GM13977 (cell line): ENCODE results near the gene SSC4D.

ENCODE experiments used
- DNase-seq: peaks from one replicate; pipeline ENCODE4 v3.0.0; 2012; ENCODE audit warnings: low spot score
- in situ Hi-C: fragments of 300-500 bp; cut with MboI; formaldehyde crosslinking; loops from one replicate; pipeline ENCODE4 v1.12.0; 2022; ENCODE audit warnings: low sequenced_read_pairs, low pct_unique_long_range_greater_than_20kb, mixed read lengths, inconsistent platforms; ENCODE audit not compliant: unreplicated experiment
- TF ChIP-seq, protein P1 (sequence below): IDR thresholded peaks from 2 replicates; pipeline ENCODE4 v1.5.1; 2012; ENCODE audit warnings: mild to moderate bottlenecking, control low read depth; ENCODE audit not compliant: insufficient read depth; ENCODE audit errors: extremely low read depth, missing control alignments

SSC4D gene

DNA sequence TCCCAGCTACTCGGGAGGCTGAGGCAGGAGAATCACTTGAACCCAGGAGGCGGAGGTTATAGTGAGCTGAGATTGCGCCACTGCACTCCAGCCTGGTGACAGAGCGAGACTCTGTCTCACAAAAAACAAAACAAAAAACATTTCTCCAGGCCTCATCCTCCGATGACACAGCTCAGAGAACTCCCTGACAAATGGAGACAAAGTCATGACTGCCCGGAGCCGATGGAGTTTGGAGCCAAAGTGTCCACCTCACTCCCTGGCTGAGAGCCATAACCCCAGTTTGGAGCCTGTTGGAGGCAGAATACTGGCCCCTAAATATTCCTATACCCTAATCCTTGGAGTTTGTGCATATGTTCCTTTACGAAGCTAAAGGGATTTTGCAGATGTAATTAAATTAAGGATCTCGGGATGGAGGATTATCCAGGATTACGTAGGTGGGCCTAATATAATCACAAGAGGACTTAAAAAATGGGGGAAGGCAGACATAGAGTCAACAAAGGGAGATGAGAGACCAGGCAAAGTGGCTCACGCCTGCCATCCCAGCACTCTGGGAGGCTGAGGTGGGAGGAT lies 22.7 kb downstream of the SSC4D start:
- DNase-seq: no peak

DNA sequence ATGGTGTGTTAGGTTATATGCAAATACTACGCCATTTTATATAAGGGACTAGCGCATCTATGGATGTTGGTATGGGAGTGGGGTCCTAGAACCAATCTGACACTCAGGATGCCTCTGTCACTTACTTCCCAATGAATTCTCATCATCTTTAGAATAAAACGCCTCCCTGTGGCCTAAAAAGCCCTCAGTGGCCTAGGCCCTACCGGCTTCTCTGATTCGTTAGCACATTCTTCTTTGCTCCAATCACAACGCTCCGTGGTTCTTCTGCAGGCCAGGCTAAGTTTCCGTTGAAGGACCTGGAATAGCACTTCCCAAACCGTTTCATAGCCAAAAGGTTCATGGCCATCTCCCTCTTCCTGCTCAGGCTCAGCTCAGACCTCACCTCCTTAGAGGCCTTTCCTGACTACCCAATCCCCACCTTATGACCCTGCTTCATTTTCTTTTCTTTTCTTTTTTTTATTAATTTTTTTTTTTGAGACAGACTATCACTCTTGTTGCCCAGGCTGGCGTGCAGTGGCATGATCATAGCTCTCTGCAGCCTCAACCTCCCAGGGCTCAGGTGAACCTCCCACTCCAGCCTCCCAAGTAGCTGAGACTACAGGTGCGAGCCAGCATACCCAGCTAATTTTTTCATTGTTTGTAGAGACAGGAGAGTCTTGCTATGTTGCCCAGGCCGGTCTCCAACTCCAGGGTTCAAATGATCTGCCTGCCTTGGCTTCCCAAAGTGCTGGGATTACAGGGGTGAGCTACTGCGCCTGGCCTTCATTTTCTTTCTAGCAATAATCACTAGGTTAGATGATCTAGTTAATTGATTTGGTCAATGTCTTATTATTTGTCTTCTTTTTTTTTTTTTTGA lies 26.2 kb downstream of the SSC4D start:
- DNase-seq: no peak
- TF ChIP-seq, protein P1, sequence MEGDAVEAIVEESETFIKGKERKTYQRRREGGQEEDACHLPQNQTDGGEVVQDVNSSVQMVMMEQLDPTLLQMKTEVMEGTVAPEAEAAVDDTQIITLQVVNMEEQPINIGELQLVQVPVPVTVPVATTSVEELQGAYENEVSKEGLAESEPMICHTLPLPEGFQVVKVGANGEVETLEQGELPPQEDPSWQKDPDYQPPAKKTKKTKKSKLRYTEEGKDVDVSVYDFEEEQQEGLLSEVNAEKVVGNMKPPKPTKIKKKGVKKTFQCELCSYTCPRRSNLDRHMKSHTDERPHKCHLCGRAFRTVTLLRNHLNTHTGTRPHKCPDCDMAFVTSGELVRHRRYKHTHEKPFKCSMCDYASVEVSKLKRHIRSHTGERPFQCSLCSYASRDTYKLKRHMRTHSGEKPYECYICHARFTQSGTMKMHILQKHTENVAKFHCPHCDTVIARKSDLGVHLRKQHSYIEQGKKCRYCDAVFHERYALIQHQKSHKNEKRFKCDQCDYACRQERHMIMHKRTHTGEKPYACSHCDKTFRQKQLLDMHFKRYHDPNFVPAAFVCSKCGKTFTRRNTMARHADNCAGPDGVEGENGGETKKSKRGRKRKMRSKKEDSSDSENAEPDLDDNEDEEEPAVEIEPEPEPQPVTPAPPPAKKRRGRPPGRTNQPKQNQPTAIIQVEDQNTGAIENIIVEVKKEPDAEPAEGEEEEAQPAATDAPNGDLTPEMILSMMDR: no peak
- in situ Hi-C loops: no loop called here

More for the DNA sequence above, 22.7 kb downstream of the SSC4D start:
- TF ChIP-seq, protein P1: no peak
- in situ Hi-C loops: no loop called here

DNA sequence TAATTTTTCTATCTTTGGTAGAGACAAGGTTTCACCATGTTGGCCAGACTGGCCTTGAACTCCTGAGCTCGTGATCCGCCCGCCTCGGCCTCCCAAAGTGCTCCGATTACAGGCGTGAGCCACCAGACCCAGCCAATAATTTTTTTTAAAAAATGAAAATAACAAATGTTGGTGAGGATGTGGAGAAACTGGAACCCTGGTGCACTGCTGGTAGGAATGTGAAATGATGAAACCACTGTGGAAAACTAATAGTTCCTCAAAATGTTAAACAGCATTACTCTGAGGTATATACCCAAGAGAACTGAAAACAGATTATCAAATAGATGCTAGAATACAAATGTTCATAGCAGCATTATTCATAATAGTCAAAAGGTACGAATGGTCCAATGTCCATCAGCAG lies 27.7 kb downstream of the SSC4D start:
- in situ Hi-C loops: no loop called here
- TF ChIP-seq, protein P1: no peak
- DNase-seq: no peak

DNA sequence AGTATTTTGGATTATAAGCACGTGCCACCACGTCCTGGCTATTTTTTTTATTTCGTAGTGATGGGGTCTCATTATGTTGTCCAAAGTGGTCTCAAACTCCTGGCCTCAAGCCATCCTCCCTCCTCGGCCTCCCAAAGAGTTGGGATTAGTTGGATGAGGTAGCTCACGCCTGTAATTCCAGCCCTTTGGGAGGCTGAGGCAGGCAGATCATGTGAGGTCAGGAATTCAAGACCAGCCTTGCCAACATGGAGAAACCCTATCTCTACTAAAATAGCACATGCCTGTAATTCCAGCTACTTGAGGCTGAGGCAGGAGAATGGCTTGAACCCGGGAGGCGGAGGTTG lies 28.9 kb downstream of the SSC4D start:
- in situ Hi-C loops: no loop called here
- TF ChIP-seq, protein P1: no peak
- DNase-seq: no peak

DNA sequence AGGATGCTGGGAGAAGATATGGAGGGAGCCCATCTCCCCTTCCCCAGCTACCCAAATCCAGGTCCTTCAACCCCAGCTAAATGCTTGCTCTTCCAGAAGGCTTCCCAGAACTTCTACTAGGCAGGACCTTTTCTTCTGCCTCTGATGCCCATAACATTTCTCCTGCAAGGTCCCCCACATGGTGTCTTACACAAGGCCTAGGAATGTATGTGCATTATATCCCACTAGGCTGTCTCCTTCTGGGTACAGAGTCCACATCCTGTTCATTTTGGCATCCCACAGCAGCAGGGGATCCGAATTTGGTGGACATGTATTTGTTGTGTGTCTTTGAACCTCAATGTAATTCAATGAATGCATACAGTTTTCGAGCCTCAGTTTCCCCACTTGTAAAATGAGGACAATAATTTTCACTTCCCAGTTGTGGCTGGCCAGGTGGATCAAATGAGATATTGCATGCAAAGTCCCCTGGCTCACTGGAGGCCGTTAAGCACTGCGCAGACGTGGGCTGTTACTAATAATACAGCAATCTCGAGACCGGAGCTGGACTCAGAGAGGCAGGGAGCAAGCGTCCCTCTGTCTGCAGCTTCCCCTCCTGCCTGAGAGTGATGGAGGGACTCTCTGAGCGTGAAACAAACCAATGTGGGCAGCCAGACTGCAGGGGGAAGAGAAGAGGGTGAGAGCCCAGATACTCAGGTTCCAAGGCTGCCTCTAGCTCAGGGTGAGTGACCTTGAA lies 32.1 kb downstream of the SSC4D start:
- in situ Hi-C loops: no loop called here
- TF ChIP-seq, protein P1: no peak
- no peak for DNase-seq

DNA sequence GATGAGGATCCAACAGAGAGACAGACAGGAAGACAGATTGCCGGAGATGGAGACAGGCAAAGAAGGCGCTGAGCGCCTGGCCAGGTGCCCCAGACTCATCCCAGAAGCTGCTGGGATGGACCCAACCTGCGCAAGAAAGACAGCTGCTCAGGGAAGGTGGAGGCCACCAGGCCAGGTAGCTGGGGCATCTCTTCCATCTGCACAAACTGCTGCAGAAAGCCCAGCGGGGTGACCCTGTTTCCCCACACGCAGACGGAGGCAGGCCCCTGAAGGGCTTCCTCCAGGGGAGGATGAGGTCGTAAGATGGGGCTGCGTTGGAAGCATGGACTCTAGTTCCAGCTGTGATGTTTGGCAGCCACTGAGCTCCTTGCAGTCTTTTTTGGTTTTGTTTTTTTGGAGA lies 34.2 kb downstream of the SSC4D start:
- TF ChIP-seq, protein P1: no peak
- DNase-seq: no peak
- in situ Hi-C loops: no loop called here
